HepG2 (cell line): ENCODE data around the gene ZNF691. TPM values are rescaled to one million over a fixed set of nuclear protein-coding genes. Genes with fewer than 3 reads are reported as not detected.

Experiments used
- ATAC-seq: fragments of 200-7000 bp; cut with Tn5 transposase; 3 replicates; pipeline ENCODE4 v1.9.1; 2020; ENCODE audit warnings: mild to moderate bottlenecking, moderate library complexity
- BruUV-seq: library from RNA; stranded (reverse); fragments of 400-500 nt; replicated peaks from 2 replicates; lab custom pipeline; 2021; lab: Mats Ljungman, UMichigan
- CTCF ChIA-PET: fragments of 300-600 bp; formaldehyde crosslinking; extraction: SDS; loops from one replicate; lab custom pipeline; 2021; ENCODE audit warnings: low total read pairs, inconsistent platforms, low intra/inter-chr PET ratio; lab: Yijun Ruan, JAX
- POLR2A ChIA-PET: fragments of 350-600 bp; sonication (Branson Sonifier 250); formaldehyde crosslinking; loops from one replicate; lab custom pipeline; 2020; ENCODE audit warnings: antibody characterized with exemption, inconsistent platforms; lab: Yijun Ruan, JAX
- DNase-seq: peaks from one replicate; pipeline ENCODE4 v3.0.0-alpha.2; 2015; ENCODE audit warnings: low spot score
- FAIRE-seq: peaks from 3 replicates; lab custom pipeline; 2011; peaks lifted over from hg19 to GRCh38; lab: Jason Lieb, UNC
- H2AFZ ChIP-seq: one replicate; pipeline ENCODE4 v1.6.1; 2011; ENCODE audit warnings: low read length, inconsistent platforms
- H3K27ac ChIP-seq: fragments of 300-600 bp; 3 replicates; pipeline ENCODE4 v1.8.0; 2011; ENCODE audit warnings: mixed run types, mild to moderate bottlenecking, mixed read lengths, low read length, inconsistent platforms; ENCODE audit not compliant: insufficient read depth; ENCODE audit errors: extremely low read length
- H3K27me3 ChIP-seq, 2 experiments: fragments of 200-600 bp in 1 of 2; 2 replicates in 1 of 2; 3 replicates in 1 of 2; pipeline versions ENCODE4 v1.6.0 to v1.8.0; 2011; ENCODE audit warnings: low read length in 2 of 2, mild to moderate bottlenecking in 2 of 2, moderate library complexity in 2 of 2, inconsistent platforms in 1 of 2; ENCODE audit not compliant: insufficient read depth in 2 of 2, control insufficient read depth in 1 of 2
- H3K36me3 ChIP-seq, 2 experiments: fragments of 200-600 bp in 1 of 2; replicated peaks in 1 of 2; 2 replicates in 1 of 2; 3 replicates in 1 of 2; pipeline versions ENCODE4 v1.5.1 to v1.8.0; 2011; ENCODE audit warnings: low read length in 2 of 2, inconsistent platforms in 1 of 2; ENCODE audit not compliant: insufficient read depth in 2 of 2, control insufficient read depth in 1 of 2
- H3K4me1 ChIP-seq: 2 replicates; pipeline ENCODE4 v1.5.1; 2012; ENCODE audit warnings: low read length, inconsistent platforms; ENCODE audit not compliant: insufficient read depth
- H3K4me2 ChIP-seq: 2 replicates; pipeline ENCODE4 v1.6.0; 2011; ENCODE audit warnings: low read depth, low read length, inconsistent platforms
- H3K4me3 ChIP-seq, 3 experiments: fragments of 200-600 bp in 1 of 3; sonication (generic), shearing (Covaris generic) in 1 of 3; replicated peaks in 1 of 3; 2 replicates each; pipeline ENCODE4 v1.5.1; 2011 to 2016; ENCODE audit warnings: low read length in 3 of 3, inconsistent platforms in 2 of 3, low read depth in 2 of 3, mild to moderate bottlenecking in 2 of 3, control low read depth in 1 of 3, mixed read lengths in 1 of 3; ENCODE audit not compliant: insufficient read depth in 1 of 3
- H3K79me2 ChIP-seq: one replicate; pipeline ENCODE4 v1.6.1; 2011; ENCODE audit warnings: low read length, inconsistent platforms; ENCODE audit not compliant: insufficient read depth
- H3K9ac ChIP-seq: 2 replicates; pipeline ENCODE4 v1.6.0; 2011; ENCODE audit warnings: mild to moderate bottlenecking, low read depth, low read length, inconsistent platforms; ENCODE audit not compliant: insufficient read depth
- H3K9me3 ChIP-seq: 2 replicates; pipeline ENCODE4 v1.5.1; 2012; ENCODE audit warnings: mild to moderate bottlenecking, low read length
- H4K20me1 ChIP-seq: 2 replicates; pipeline ENCODE4 v1.6.0; 2011; ENCODE audit warnings: inconsistent platforms, mild to moderate bottlenecking, low read length, moderate library complexity; ENCODE audit not compliant: insufficient read depth
- E2F5 ChIP-seq: sonication (generic); formaldehyde crosslinking; conservative IDR thresholded peaks from 2 replicates; pipeline ENCODE4 v1.4.0; 2020; ENCODE audit warnings: missing genetic modification reagents
- HNF4G ChIP-seq, 2 experiments: sonication (generic) in 1 of 2; formaldehyde crosslinking in 1 of 2; IDR thresholded peaks; 2 replicates each; pipeline versions ENCODE4 v1.4.0 to v1.6.1; 2011 to 2020; ENCODE audit warnings: borderline replicate concordance in 2 of 2, low read depth in 2 of 2, mild to moderate bottlenecking in 2 of 2, low read length in 1 of 2, missing genetic modification reagents in 1 of 2, moderate library complexity in 1 of 2
- MZF1 ChIP-seq: sonication (generic); formaldehyde crosslinking; IDR thresholded peaks from 2 replicates; pipeline ENCODE4 v1.8.1; 2023; ENCODE audit warnings: mild to moderate bottlenecking, missing genetic modification reagents, borderline replicate concordance
- TAF1 ChIP-seq: sonication (generic); formaldehyde crosslinking; IDR thresholded peaks from 2 replicates; pipeline ENCODE4 v1.4.0; 2020; ENCODE audit warnings: missing genetic modification reagents
- ZNF597 ChIP-seq: sonication (generic); formaldehyde crosslinking; IDR thresholded peaks from 2 replicates; pipeline ENCODE4 v1.5.0; 2020; ENCODE audit warnings: missing genetic modification reagents
- WGBS: methylation state at CpG from one replicate; pipeline ENCODE4 v1.1.6; 2017; ENCODE audit warnings: low lambda C conversion rate; 5-methylcytosine and 5-hydroxymethylcytosine counted together
- in situ Hi-C: cut with HindIII; loops from 2 replicates; pipeline ENCODE4 v1.10.0; 2017; ENCODE audit warnings: low pct_unique_long_range_greater_than_20kb; ENCODE audit not compliant: extremely low pct_ligation_motif_present
- intact Hi-C: fragments of 100-400 bp; cut with micrococcal nuclease; formaldehyde crosslinking; loops from one replicate; pipeline ENCODE4 v1.10.0; 2022; ENCODE audit not compliant: unreplicated experiment
- polyA plus RNA-seq, 8 experiments: library from polyadenylated mRNA; depleted of rRNA in 3 of 8; stranded (reverse) in 7 of 8; unstranded in 1 of 8; fragments of >200 nt; fragmentation: Illumina TruSeq in 4 of 8; extraction: Trizol in 4 of 8; gene quantifications; 2 replicates each; pipeline versions ENCODE4 v1.2.1 to v1.2.3, GENCODE V29; 2011 to 2016; ENCODE audit warnings: low read depth in 4 of 8, missing spikeins in 1 of 8, mixed read lengths in 1 of 8; ENCODE audit not compliant: insufficient read depth in 1 of 8
- total RNA-seq, 5 experiments: library from RNA; depleted of rRNA; stranded (reverse); fragments of >200 nt; fragmentation: Illumina TruSeq; extraction: Trizol; gene quantifications; 2 replicates each; pipeline ENCODE4 v1.2.3, GENCODE V29; 2016; ENCODE audit warnings: low read depth in 1 of 5

Gene ZNF691
- total and polyA plus RNA-seq, 2 of the 13 experiments (the other 11 are each of a cell fraction or from before 2014, with no cell fraction given): 7.6 to 7.8 TPM

- no peaks in the 10 kb centered on the region for H4K20me1 ChIP-seq
- H3K27ac ChIP-seq: no peak overlapping the region
- H2AFZ ChIP-seq: no peak overlapping the region
- TF ChIP-seq MZF1 (CRISPR knock-in tag) (no peak), HNF4G (IDR thresholded peaks at IDR 0.05; ENCODE audit: borderline replicate concordance, low read depth, low read length) (no peak), HNF4G (CRISPR knock-in tag; IDR thresholded peaks at IDR 0.05; ENCODE audit: borderline replicate concordance, low read depth) (no peak), E2F5 (CRISPR knock-in tag) (no peak), TAF1 (CRISPR knock-in tag) (no peak), ZNF597 (CRISPR knock-in tag) (no peak)
- TF ChIP-seq, all 625 proteins: peak for 0
- H3K4me1 ChIP-seq: peaks cover 28% of the 10 kb centered on the region
- H3K27me3 ChIP-seq: no peaks in the 10 kb centered on the region
- 97% methylated on average over 4 of the region's 4 CpGs for WGBS
- no peaks in the 10 kb centered on the region for H3K36me3 ChIP-seq
- DNase-seq (no peak), FAIRE-seq (no peak), ATAC-seq (no peak)
- H3K4me3 ChIP-seq: no peak overlapping the region
- H3K79me2 ChIP-seq: no peaks in the 10 kb centered on the region
- in situ Hi-C loops (no loop called here), intact Hi-C loops (no loop called here)
- ChIA-PET POLR2A (interaction anchor here (1.4 kb wide), 1 partner anchor 22 kb away, joined by 11 read pairs; the partner anchor contains the start of gene ZNF691), CTCF (no interaction called here)
- no peak overlapping the region for H3K9ac ChIP-seq
- no peaks in the 10 kb centered on the region for H3K9me3 ChIP-seq
- H3K4me2 ChIP-seq: no peak overlapping the region
- BruUV-seq: no TSS peak
Observed at GRCh38 chr1:42824481-42825035, 21.9 kb upstream of the ZNF691 start.
